Amygdala (tissue), 56 donors: Measurements from ENCODE around the gene PFKP.
"Not testable (repeated sequence)": the region's sequence is repeated elsewhere in the genome, so short reads cannot be mapped to it uniquely, and the experiment has no call there.

Experiments
- DNase-seq, 56 donors: peaks; one replicate each; lab custom pipeline; 2025; lab: John Stamatoyannopoulos, UW

PFKP gene

GRCh38 chr10:3094609-3095036, 27.3 kb downstream of the PFKP start:
- no peak for DNase-seq

DNA sequence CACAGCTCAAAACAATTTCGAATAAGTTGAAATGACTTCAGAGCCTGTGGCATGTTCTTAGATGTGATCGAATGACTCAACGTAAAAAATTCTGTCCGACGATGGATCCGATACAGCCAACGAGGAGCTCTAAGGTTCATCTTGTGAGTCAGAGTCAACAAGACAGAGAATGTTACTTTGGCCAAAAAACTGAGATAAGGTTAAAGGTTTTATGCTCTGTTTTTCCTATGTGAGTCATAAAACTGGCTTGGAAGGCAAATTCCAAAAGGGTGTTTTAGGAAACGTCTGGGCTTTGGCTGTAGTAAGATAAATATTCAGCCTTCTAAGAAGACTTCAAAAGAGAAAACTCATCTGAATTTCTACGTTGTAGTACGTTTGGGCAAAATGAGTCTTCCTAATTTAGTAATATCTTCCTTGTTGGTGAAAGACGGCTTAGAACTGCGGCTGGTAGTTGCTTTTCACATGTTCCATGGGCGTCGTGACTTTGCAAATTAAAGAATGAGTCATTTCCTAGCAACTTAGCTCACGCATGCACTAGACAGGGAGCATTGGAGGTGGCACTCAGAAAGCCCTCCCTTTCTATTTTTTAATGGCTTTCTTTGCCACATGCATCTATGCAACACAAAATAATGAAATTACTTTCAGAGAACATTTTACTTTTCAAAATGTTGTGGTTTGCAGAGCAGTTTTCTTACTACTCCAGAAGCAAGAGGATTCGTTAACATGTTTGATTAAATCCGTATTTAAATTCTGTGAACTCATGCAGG, 28.2 kb downstream of the PFKP start:
- peak in 13 of 56 donors; percentile 8 to 55 (median 27) for DNase-seq

- DNase-seq = no peak
Measured at GRCh38 chr10:3096149-3096548, 28.8 kb downstream of the PFKP start.

- no peak for DNase-seq
Measured at GRCh38 chr10:3097160-3097559, 29.8 kb downstream of the PFKP start.

DNA sequence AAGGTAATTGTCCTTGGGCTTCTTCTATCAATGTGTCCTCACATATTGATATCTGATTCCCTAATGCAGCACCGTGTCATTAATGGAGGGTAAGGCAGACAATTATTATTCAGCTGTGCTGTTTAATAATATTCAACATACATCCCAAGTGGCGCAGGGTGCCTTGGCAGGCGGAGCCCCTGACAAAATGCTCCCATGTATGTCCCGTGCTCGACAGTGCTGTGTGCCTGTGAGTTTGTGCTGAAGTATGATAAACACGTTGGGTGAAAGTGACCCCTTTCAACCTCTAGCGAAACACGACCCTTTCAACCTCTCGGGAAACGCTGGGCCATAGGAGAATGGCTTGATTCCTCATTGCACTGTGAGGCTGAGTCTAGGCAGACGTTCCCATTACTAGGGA, 31.3 kb downstream of the PFKP start:
- no peak for DNase-seq

DNA sequence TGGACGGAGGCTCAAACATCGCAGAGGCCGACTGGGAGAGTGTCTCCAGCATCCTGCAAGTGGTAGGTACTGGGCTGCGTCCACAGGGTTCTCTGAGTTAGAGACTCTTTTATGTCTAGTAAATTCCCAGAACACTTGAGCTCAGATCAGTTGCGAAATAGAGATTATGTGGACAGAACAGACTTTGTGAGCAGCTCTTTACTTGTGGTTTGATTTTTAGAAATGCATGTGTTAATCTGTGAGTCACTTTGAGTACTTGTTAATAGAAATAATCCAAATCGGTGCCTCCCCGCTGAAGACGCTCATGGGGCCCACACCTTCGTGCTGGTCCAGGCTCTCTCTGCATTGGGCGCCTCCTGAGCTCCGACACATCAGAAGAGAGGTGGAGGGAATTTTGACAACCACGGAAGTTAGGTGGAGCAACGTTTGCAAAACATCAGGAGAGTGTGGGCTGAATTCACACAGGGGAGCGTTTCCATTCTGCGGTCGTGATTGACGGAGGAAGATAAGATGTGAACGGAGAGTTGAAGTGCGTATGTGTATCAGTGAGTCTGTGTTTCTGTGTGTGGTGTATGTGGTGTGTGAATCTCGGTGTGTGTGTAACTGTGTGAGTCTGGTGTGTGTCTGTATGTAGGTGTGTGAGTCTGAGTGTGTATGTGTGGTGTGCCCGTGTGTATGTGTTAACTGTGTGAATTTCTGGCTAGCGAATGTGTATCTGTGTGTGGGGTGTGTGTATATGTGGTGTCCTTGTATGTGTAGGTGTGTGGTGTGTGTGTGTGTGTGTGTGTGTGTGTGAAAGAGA, 32.1 kb downstream of the PFKP start:
- peak in 5 of 56 donors; percentile 15 to 32 (median 19) for DNase-seq

DNA sequence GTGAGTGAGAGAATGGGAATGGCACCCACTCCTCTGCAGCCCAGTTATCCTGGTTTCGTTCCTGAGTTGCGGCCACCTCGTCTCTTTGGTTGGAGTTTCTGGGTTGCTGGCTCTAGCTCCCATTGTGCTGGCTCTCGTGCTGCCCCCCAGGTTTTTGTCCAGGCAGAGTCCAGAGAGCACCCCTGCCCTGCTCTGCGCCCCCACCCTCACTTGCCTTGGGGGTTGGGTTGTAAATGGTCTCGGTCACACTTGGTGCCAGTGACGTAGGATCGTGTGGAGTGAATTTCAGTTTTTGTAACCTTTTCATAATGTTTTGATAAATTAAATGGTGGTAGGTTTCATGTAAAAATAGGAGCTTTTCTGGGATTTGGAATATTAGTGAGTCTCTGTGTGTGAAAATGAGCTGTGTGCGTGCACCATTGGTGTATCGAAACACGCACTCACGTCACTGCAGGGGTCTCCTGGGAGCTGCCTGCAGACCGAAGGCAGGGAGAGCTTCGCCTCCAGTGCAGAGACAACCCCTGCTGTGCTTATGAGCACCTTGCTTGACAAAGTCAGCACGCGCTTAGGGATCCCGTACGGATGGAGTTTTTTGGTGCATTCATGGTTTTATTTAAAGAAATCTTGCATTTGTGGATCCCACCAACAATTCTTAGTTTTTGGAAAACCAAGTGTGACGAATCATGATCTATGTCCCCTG, 32.9 kb downstream of the PFKP start:
- DNase-seq = no peak

DNA sequence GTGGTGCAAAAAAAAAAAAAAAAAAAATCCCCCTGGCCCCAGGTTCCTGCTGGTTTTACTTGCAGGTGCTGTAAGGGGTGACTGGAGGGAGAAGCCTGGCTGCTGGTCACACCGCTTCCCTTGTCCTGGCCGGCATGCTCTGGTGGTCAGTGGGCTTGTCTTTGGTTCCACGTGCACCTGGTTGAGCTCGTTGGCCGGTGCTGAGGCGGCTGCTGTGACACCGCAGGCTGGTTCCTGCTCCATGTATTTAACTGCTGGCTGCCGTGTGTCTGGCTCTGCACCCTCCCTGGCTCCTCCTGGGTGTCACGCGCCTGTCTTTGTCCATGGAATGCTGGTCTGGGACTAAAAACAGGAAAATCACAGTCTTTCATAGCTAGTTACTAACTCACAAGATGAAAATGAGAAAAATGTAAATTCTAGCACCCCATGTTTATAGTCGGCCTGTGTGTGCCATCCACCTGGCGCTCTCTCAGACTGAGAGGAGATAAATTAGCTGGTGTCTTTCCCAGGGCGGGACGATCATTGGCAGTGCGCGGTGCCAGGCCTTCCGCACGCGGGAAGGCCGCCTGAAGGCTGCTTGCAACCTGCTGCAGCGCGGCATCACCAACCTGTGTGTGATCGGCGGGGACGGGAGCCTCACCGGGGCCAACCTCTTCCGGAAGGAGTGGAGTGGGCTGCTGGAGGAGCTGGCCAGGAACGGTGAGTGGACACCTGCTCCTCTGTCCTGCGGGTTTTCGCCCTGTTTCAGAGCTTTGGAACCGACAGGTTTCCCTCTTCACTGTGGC, 33.7 kb downstream of the PFKP start:
- DNase-seq = no peak

DNA sequence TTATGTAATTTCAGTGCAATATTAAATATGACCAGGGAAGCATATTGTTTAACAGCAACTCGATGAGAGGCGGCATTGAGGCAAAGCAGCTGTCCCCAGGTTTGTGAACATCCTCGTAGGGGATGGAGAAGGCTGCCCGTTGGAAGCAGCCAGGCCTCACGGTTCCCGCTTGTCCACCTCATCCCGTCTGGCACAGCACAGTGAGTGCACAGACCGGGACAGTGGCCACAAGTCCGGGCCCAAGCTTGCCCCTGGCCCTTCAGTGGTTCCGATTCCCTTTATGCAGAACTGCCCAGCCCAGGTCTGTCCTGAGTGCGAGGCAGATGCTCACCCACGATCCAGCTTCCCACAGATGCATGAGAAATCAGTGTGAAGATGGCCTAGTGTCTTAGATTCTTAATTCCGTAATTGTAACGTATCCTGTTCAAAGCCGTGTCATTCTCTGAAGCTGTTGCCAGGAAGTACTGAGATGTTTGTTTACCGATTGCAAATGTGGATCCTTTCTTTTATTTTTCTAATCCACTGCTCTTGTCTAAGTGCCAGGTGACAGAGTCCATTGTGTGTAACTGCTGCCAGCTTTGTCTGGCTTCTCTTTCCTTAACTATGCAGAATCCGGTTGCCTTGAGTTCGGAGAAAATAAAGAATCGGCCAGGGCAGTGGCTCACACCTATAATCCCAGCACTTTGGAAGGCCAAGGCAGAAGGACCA, 35.5 kb downstream of the PFKP start:
- DNase-seq = peak in 9 of 56 donors; percentile 15 to 50 (median 26)

DNA sequence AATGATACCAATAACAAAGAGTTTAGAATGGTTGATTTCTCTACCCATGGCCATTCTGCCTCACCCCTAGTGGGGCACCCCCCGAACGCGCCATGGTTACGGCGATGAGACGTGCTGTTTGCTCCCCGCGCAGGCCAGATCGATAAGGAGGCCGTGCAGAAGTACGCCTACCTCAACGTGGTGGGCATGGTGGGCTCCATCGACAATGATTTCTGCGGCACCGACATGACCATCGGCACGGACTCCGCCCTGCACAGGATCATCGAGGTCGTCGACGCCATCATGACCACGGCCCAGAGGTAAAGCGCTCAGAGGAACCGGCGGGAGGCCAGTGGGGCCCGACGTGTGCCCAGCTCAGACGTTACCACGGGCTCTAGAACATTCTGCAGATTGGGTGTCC, 36.3 kb downstream of the PFKP start:
- no peak for DNase-seq

DNA sequence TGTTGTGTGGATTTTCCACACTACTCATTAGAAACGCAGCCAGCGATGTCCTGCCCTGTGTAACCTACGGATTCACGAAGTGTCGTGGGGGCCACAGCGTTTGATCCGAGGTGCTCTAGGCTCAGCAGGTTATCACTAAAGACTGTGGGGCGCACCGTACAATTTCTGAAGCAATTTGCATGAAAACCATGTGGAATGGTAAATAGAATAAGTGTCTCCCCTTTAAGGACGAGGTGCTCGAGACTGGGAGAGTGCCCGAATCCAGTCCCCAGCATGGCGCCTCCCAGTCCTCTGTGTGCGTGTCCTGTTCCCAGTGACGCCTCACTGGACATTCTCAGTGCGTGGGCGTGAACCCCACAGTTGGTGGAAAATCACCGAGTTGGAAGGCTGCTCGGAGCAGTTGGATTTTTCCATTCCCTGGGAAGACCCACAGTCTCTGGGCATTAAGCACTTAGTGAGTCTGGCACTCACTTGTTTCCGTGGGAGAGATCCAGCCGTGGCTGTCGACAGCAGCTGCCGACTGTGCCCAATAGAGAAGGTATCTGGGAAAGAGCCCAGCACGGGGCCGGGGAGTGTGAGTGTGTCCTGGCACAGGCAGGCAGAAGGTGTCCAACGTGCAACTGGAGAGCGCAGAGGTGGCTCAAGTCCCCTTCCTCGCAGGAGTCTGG, 37.0 kb downstream of the PFKP start:
- DNase-seq = peak in 48 of 56 donors; percentile 19 to 91 (median 52)

DNA sequence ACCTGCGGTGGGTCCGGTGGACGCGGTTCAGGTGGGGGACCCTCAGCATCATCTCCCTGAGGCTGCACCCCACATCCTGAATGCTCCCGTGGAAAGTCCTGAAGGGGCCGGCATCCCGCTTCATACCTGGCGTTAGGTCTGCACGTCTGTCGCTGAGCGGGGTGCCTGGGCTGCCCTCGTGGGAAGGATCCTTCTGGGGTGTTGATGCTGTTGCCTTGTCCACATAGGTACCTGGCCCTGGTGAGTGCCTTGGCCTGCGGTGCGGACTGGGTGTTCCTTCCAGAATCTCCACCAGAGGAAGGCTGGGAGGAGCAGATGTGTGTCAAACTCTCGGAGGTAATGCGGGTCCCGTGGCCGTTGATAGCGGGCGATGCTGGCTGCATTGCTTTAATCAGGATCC, 37.8 kb downstream of the PFKP start:
- DNase-seq = no peak

GRCh38 chr10:3105905-3106304, 38.6 kb downstream of the PFKP start:
- no peak for DNase-seq

- not testable (repeated sequence) for DNase-seq
Measured at GRCh38 chr10:3106328-3106727, 39.0 kb downstream of the PFKP start.

- DNase-seq = no peak
Measured at GRCh38 chr10:3106928-3107425, 39.6 kb downstream of the PFKP start.

DNA sequence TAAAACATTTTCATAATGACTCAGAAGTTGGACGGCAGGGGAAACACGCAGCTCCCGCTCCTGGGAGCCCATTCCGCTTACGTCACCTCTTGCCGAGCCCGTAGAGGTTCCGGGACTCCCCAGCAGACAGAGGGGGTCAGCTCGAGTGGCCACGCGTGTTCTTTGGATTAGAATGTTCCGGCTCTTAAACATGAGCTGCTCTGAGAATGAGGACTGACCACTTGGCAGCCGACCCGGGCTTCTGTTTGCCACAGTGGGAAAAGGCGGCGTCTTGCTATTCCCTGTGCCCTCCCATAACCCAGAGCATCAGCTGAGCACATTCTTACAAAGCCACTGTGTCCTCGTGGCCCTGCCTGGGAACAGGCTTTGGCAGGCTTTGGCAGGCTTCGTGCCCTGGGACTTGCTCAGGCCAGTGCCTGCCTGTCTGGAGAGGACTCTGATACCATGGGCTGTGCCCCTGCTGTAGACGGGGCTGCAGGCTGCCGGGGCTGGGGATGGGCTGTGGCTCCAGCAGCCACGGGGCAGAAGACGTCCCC, 40.1 kb downstream of the PFKP start:
- peak in 55 of 56 donors; percentile 15 to 95 (median 79) for DNase-seq

DNA sequence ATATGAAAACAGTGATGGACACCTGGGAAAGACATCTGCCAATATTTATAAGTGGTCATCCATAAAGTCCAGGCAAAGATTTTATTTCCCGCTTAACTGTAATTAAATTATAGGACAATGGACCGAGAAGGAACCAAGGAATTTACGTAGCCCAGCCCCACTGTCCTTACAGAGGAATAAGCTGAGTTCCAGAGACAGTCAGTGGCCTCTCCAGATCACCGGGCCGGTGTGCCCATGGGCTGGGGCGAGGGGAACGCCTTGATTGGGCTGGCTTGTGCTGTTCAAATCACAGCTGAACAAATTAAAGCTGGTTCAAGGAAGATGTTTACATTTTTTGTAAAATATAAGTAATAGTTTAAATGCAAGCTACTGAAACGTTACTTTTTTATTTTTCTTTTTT, 40.7 kb downstream of the PFKP start:
- no peak for DNase-seq

- no peak for DNase-seq
Measured at GRCh38 chr10:3108575-3109105, 41.3 kb downstream of the PFKP start.
